GM12892 (cell line): Measurements from ENCODE around the gene CC2D2B.

Experiments used
- POLR2AphosphoS5 ChIP-seq: IDR thresholded peaks from 2 replicates; pipeline ENCODE4 v1.6.1; 2011; ENCODE audit warnings: low read depth, low read length, control low read depth
- TAF1 ChIP-seq: IDR thresholded peaks from 2 replicates; pipeline ENCODE4 v1.6.1; 2011; ENCODE audit warnings: low read depth, mild to moderate bottlenecking, control low read depth, low read length, borderline replicate concordance

- TF ChIP-seq TAF1 (no peak), POLR2AphosphoS5 (no peak)
Observed at GRCh38 chr10:95889830-95890229, 17.9 kb upstream of the CC2D2B start.
